ENCODE measurements around the gene UGT1A5. TPM values are rescaled to one million over a fixed set of nuclear protein-coding genes. Genes with fewer than 3 reads are reported as not detected.

Gene UGT1A5
- total RNA-seq, 1 experiment from 2014 or later = 7.1 TPM

DNA sequence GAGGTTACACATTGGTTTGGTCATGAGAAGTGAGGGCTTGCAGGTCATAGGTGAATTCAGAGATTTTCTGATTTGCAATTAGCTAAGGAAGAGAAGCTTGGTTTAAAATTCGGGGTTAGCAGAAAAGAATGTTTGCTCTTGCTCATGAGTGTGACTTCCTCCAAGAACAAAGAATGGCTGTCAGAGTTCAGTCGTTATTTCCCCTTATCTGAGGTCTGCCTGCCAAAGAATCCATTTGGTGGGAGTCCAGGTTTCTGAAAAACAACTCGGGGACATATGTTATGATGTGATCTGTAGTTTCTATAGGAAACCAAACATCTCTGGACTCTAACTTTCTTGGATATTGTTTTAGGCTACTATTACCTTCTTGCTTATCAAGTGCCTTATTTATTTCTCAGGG, 23.2 kb upstream of the UGT1A5 start:
- BruUV-seq (replicated peaks) = no TSS peak
- no peak for DNase-seq
- peaks cover 67% of the 10 kb centered on the region for H3K4me1 Mint-ChIP-seq (ENCODE audit: low read depth, unreplicated experiment)
- no peaks in the 10 kb centered on the region for H3K9me3 Mint-ChIP-seq (ENCODE audit: low read depth, unreplicated experiment)
- TF ChIP-seq, protein P1, sequence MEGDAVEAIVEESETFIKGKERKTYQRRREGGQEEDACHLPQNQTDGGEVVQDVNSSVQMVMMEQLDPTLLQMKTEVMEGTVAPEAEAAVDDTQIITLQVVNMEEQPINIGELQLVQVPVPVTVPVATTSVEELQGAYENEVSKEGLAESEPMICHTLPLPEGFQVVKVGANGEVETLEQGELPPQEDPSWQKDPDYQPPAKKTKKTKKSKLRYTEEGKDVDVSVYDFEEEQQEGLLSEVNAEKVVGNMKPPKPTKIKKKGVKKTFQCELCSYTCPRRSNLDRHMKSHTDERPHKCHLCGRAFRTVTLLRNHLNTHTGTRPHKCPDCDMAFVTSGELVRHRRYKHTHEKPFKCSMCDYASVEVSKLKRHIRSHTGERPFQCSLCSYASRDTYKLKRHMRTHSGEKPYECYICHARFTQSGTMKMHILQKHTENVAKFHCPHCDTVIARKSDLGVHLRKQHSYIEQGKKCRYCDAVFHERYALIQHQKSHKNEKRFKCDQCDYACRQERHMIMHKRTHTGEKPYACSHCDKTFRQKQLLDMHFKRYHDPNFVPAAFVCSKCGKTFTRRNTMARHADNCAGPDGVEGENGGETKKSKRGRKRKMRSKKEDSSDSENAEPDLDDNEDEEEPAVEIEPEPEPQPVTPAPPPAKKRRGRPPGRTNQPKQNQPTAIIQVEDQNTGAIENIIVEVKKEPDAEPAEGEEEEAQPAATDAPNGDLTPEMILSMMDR (IDR thresholded peaks at IDR 0.05; ENCODE audit: unreplicated experiment) = no peak
- peak overlapping the region; percentile 81 for H3K4me3 Mint-ChIP-seq (ENCODE audit: low read depth, unreplicated experiment)
- intact Hi-C loops (cut with micrococcal nuclease; ENCODE audit: unreplicated experiment) = no loop called here
- CTCF ChIA-PET = interaction anchor here (1.5 kb wide), 1 partner anchor 16 kb away, joined by 4 read pairs; no protein-coding TSS in a partner anchor
- peaks cover 41% of the 10 kb centered on the region for H3K36me3 Mint-ChIP-seq (ENCODE audit: insufficient read depth, unreplicated experiment)
- peak overlapping the region; percentile 65 for H3K27ac Mint-ChIP-seq (ENCODE audit: unreplicated experiment)
- H3K27me3 Mint-ChIP-seq (ENCODE audit: unreplicated experiment) = no peaks in the 10 kb centered on the region

DNA sequence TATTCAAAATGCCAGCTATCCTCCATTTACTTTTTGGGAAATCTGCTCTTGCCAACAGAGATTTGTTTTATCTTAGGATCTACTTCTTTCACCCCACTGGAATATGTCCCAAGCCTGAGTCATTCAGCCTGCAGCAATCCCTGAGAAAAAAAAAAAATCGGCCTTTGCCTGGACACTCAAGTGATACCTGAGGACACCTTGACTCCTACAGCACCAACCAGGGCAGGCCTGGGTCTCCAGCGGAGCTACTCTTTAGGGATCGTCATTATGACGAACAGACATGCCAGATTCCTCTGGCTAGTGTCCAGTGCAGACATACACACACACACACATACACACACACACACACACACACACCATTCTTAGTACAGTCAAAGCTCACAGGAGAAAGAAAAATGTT, 22.3 kb upstream of the UGT1A5 start:
- peaks cover 77% of the 10 kb centered on the region for H3K4me1 Mint-ChIP-seq (ENCODE audit: low read depth, unreplicated experiment)
- peak overlapping the region; percentile 81 for H3K4me3 Mint-ChIP-seq (ENCODE audit: low read depth, unreplicated experiment)
- no TSS peak for BruUV-seq (replicated peaks)
- H3K27me3 Mint-ChIP-seq (ENCODE audit: unreplicated experiment) = no peaks in the 10 kb centered on the region
- TF ChIP-seq, protein P1 (IDR thresholded peaks at IDR 0.05; ENCODE audit: unreplicated experiment) = no peak
- DNase-seq = peak; percentile 38
- CTCF ChIA-PET = interaction anchor here (0.9 to 1.6 kb wide), 3 partner anchors 10 to 124 kb away, joined by 3 to 4 read pairs (median 4); partner anchors contain the start of gene USP40
- no peaks in the 10 kb centered on the region for H3K9me3 Mint-ChIP-seq (ENCODE audit: low read depth, unreplicated experiment)
- H3K27ac Mint-ChIP-seq (ENCODE audit: unreplicated experiment) = peak overlapping the region; percentile 65
- peaks cover 49% of the 10 kb centered on the region for H3K36me3 Mint-ChIP-seq (ENCODE audit: insufficient read depth, unreplicated experiment)
- intact Hi-C loops (cut with micrococcal nuclease; ENCODE audit: unreplicated experiment) = loop anchor here (2.0 to 5.0 kb wide), 4 partner anchors 54 to 203 kb away; partner anchors contain the start of genes UGT1A1, UGT1A10 and USP40

- Mint-ChIP-seq H3K36me3 (ENCODE audit: insufficient read depth, unreplicated experiment) (peaks cover 62% of the 10 kb centered on the region), H3K27me3 (ENCODE audit: unreplicated experiment) (no peaks in the 10 kb centered on the region), H3K9me3 (ENCODE audit: low read depth, unreplicated experiment) (no peaks in the 10 kb centered on the region), H3K27ac (ENCODE audit: unreplicated experiment) (peak overlapping the region; percentile 65), H3K4me3 (ENCODE audit: low read depth, unreplicated experiment) (peak overlapping the region; percentile 81), H3K4me1 (ENCODE audit: low read depth, unreplicated experiment) (peaks cover 83% of the 10 kb centered on the region)
- intact Hi-C loops (cut with micrococcal nuclease; ENCODE audit: unreplicated experiment) = loop anchor here (2.0 to 5.0 kb wide), 4 partner anchors 55 to 204 kb away; partner anchors contain the start of genes UGT1A1, UGT1A10 and USP40
- TF ChIP-seq, protein P1 (IDR thresholded peaks at IDR 0.05; ENCODE audit: unreplicated experiment) = no peak
- DNase-seq = peak; percentile 86
- BruUV-seq (replicated peaks) = TSS peak; percentile 56
- CTCF ChIA-PET = interaction anchor here (0.5 to 1.6 kb wide), 6 partner anchors 8 to 1085 kb away, joined by 3 to 7 read pairs (median 4); partner anchors contain the start of gene USP40
These were observed 21.0 kb upstream of the UGT1A5 start for GRCh38 chr2:233691443-233692433.

DNA sequence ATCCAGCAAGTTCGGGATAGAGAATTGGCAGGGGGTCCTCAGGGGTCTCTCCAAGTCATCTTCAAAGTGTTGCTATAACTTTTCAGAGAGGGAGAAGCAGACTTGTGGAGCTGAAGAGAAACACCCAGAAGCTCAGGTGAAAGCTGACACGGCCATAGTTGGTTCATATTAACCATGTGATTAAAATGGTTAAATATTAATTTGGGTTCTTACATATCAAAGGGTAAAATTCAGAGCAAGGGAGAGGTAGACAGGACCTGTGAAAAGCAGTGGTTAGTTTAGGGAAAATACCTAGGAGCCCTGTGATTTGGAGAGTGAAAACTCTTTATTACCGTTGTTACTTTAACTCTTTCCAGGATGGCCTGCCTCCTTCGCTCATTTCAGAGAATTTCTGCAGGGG, 20.1 kb upstream of the UGT1A5 start, which contains the start of gene UGT1A6:
Gene UGT1A6 (plus strand): TSS at position 243 of the 400 bp plus-strand sequence. CDS start 115 bp downstream, at position 358.
- TF ChIP-seq, protein P1 (IDR thresholded peaks at IDR 0.05; ENCODE audit: unreplicated experiment) = no peak
- Mint-ChIP-seq H3K27me3 (ENCODE audit: unreplicated experiment) (no peaks in the 10 kb centered on the region), H3K36me3 (ENCODE audit: insufficient read depth, unreplicated experiment) (peaks cover 71% of the 10 kb centered on the region), H3K4me1 (ENCODE audit: low read depth, unreplicated experiment) (peaks cover 87% of the 10 kb centered on the region), H3K4me3 (ENCODE audit: low read depth, unreplicated experiment) (peak within 1 kb of the TSS; percentile 81), H3K27ac (ENCODE audit: unreplicated experiment) (peak within 1 kb of the TSS; percentile 65), H3K9me3 (ENCODE audit: low read depth, unreplicated experiment) (no peaks in the 10 kb centered on the region)
- CTCF ChIA-PET = interaction anchor here (1.6 kb wide), 1 partner anchor 13 kb away, joined by 7 read pairs; no protein-coding TSS in a partner anchor
- no TSS peak for BruUV-seq (replicated peaks)
- peak; percentile 21 for DNase-seq
- intact Hi-C loops (cut with micrococcal nuclease; ENCODE audit: unreplicated experiment) = loop anchor here (5.0 kb wide), 3 partner anchors 70 to 205 kb away; partner anchors contain the start of genes UGT1A1 and USP40
